IMR-90 (cell line): ENCODE data around the gene CADM2. TPM values are rescaled to one million over a fixed set of nuclear protein-coding genes. Genes with fewer than 3 reads are reported as not detected.

Experiments used
- ATAC-seq: fragments of 200-7000 bp; cut with Tn5 transposase; 2 replicates; pipeline ENCODE4 v1.9.1; 2020; ENCODE audit warnings: low read depth, mild to moderate bottlenecking, moderate library complexity
- BruUV-seq: library from RNA; stranded (reverse); fragments of 400-500 nt; replicated peaks from 2 replicates; lab custom pipeline; 2021; lab: Mats Ljungman, UMichigan
- CTCF ChIA-PET: fragments of 300-600 bp; formaldehyde crosslinking; extraction: SDS; loops from one replicate; lab custom pipeline; 2021; ENCODE audit warnings: antibody characterized with exemption; lab: Yijun Ruan, JAX
- POLR2A ChIA-PET: fragments of 300-600 bp; sonication (Branson Sonifier 250); formaldehyde crosslinking; loops from one replicate; lab custom pipeline; 2022; ENCODE audit warnings: antibody characterized with exemption; ENCODE audit not compliant: unreplicated experiment; lab: Charles Lee
- DNase-seq: peaks from one replicate; pipeline ENCODE4 v3.0.0; 2013
- H2AFZ ChIP-seq: replicated peaks from 2 replicates; pipeline ENCODE3; 2013; ENCODE audit warnings: low read length, mild to moderate bottlenecking; ENCODE audit not compliant: poor library complexity
- H2AK5ac ChIP-seq: 2 replicates; pipeline ENCODE4 v1.6.1; 2013; ENCODE audit warnings: low read depth, low read length, inconsistent platforms
- H2AK9ac ChIP-seq: replicated peaks from 2 replicates; pipeline ENCODE3; 2013; ENCODE audit warnings: mild to moderate bottlenecking, low read depth, low read length, moderate library complexity; ENCODE audit not compliant: poor library complexity
- H2BK120ac ChIP-seq: 2 replicates; pipeline ENCODE4 v1.6.1; 2013; ENCODE audit warnings: low read depth, low read length, inconsistent platforms
- H2BK15ac ChIP-seq: 3 replicates; pipeline ENCODE4 v1.6.1; 2013; ENCODE audit warnings: low read depth, low read length, inconsistent platforms
- H2BK20ac ChIP-seq: 2 replicates; pipeline ENCODE4 v1.6.1; 2013; ENCODE audit warnings: low read depth, mild to moderate bottlenecking, inconsistent platforms, low read length, moderate library complexity
- H2BK5ac ChIP-seq: 2 replicates; pipeline ENCODE4 v1.6.1; 2013; ENCODE audit warnings: mild to moderate bottlenecking, low read depth, low read length, inconsistent platforms; ENCODE audit not compliant: poor library complexity, severe bottlenecking
- H3K14ac ChIP-seq: replicated peaks from 2 replicates; pipeline ENCODE4 v1.6.1; 2013; ENCODE audit warnings: low read depth, low read length, inconsistent platforms
- H3K18ac ChIP-seq: 2 replicates; pipeline ENCODE4 v1.6.1; 2013; ENCODE audit warnings: low read depth, low read length, control low read depth
- H3K23ac ChIP-seq: 2 replicates; pipeline ENCODE4 v1.6.1; 2013; ENCODE audit warnings: low read depth, low read length, inconsistent platforms
- H3K27ac ChIP-seq: 2 replicates; pipeline ENCODE4 v1.5.1; 2013; ENCODE audit warnings: mild to moderate bottlenecking, control low read depth, low read length; ENCODE audit not compliant: insufficient read depth
- H3K27me3 ChIP-seq: 2 replicates; pipeline ENCODE4 v1.6.1; 2013; ENCODE audit warnings: low read length; ENCODE audit not compliant: control insufficient read depth, insufficient read depth
- H3K36me3 ChIP-seq: 2 replicates; pipeline ENCODE4 v1.6.1; 2013; ENCODE audit warnings: low read length, mixed read lengths; ENCODE audit not compliant: control insufficient read depth, insufficient read depth
- H3K4ac ChIP-seq: 2 replicates; pipeline ENCODE4 v1.6.1; 2013; ENCODE audit warnings: low read depth, low read length, inconsistent platforms
- H3K4me1 ChIP-seq: 2 replicates; pipeline ENCODE4 v1.6.1; 2013; ENCODE audit warnings: low read length, mixed read lengths; ENCODE audit not compliant: control insufficient read depth, insufficient read depth
- H3K4me2 ChIP-seq: 2 replicates; pipeline ENCODE4 v1.6.1; 2013; ENCODE audit warnings: low read depth, mild to moderate bottlenecking, control low read depth, low read length, moderate library complexity
- H3K4me3 ChIP-seq: 2 replicates; pipeline ENCODE4 v1.5.1; 2013; ENCODE audit warnings: low read depth, mild to moderate bottlenecking, control low read depth, low read length, moderate library complexity; ENCODE audit not compliant: insufficient read depth
- H3K56ac ChIP-seq: 2 replicates; pipeline ENCODE4 v1.6.1; 2013; ENCODE audit warnings: low read length, inconsistent platforms; ENCODE audit not compliant: insufficient read depth; ENCODE audit errors: extremely low read depth
- H3K79me1 ChIP-seq, 2 experiments: 2 replicates each; pipeline ENCODE4 v1.6.1; 2013; ENCODE audit warnings: low read length in 2 of 2, inconsistent platforms in 1 of 2, low read depth in 1 of 2
- H3K9ac ChIP-seq: 2 replicates; pipeline ENCODE4 v1.6.1; 2013; ENCODE audit warnings: low read depth, low read length, control low read depth
- H3K9me1 ChIP-seq: 2 replicates; pipeline ENCODE4 v1.6.1; 2013; ENCODE audit warnings: low read length, inconsistent platforms; ENCODE audit not compliant: insufficient read depth
- H3K9me3 ChIP-seq: 2 replicates; pipeline ENCODE4 v1.6.1; 2013; ENCODE audit warnings: low read length; ENCODE audit not compliant: control insufficient read depth, insufficient read depth
- H4K20me1 ChIP-seq: 2 replicates; pipeline ENCODE4 v1.6.1; 2013; ENCODE audit warnings: low read length, inconsistent platforms; ENCODE audit not compliant: insufficient read depth
- H4K5ac ChIP-seq: 2 replicates; pipeline ENCODE4 v1.6.1; 2013; ENCODE audit warnings: mild to moderate bottlenecking, low read depth, low read length, control low read depth
- H4K8ac ChIP-seq, 2 experiments: 2 replicates each; pipeline ENCODE4 v1.6.1; 2013; ENCODE audit warnings: low read depth in 2 of 2, low read length in 2 of 2, control low read depth in 1 of 2, inconsistent platforms in 1 of 2
- H4K91ac ChIP-seq: 2 replicates; pipeline ENCODE4 v1.6.1; 2013; ENCODE audit warnings: low read depth, low read length, inconsistent platforms; ENCODE audit not compliant: insufficient read depth
- BHLHE40 ChIP-seq: fragments of 150-350 bp; IDR thresholded peaks from 2 replicates; pipeline ENCODE4 v1.6.1; 2016; ENCODE audit warnings: mild to moderate bottlenecking, low read depth, low read length
- CEBPB ChIP-seq: IDR thresholded peaks from 2 replicates; pipeline ENCODE4 v1.6.1; 2012; ENCODE audit warnings: low read depth, low read length, improper control_type of control experiment
- CHD1 ChIP-seq: IDR thresholded peaks from 2 replicates; pipeline ENCODE4 v1.6.1; 2012; ENCODE audit warnings: low read depth, low read length, improper control_type of control experiment
- CTCF ChIP-seq: conservative IDR thresholded peaks from 2 replicates; pipeline ENCODE4 v1.5.1; 2012; ENCODE audit warnings: mild to moderate bottlenecking, low read depth, low read length, improper control_type of control experiment
- ELK1 ChIP-seq: fragments of 150-350 bp; IDR thresholded peaks from 2 replicates; pipeline ENCODE4 v1.6.1; 2016; ENCODE audit warnings: low read depth, mild to moderate bottlenecking, low read length, moderate library complexity, borderline replicate concordance
- FOS ChIP-seq: fragments of 150-350 bp; IDR thresholded peaks from 2 replicates; pipeline ENCODE4 v1.6.1; 2016; ENCODE audit warnings: low read depth, low read length
- MAFK ChIP-seq: IDR thresholded peaks from 2 replicates; pipeline ENCODE4 v1.6.1; 2012; ENCODE audit warnings: low read depth, low read length, improper control_type of control experiment
- MAZ ChIP-seq: IDR thresholded peaks from 2 replicates; pipeline ENCODE4 v1.6.1; 2012; ENCODE audit warnings: low read depth, mild to moderate bottlenecking, low read length, improper control_type of control experiment, moderate library complexity, borderline replicate concordance
- MXI1 ChIP-seq: IDR thresholded peaks from 2 replicates; pipeline ENCODE4 v1.6.1; 2012; ENCODE audit warnings: low read depth, mild to moderate bottlenecking, low read length, moderate library complexity, borderline replicate concordance
- NFE2L2 ChIP-seq: fragments of 150-350 bp; IDR thresholded peaks from 2 replicates; pipeline ENCODE4 v1.6.1; 2016; ENCODE audit warnings: low read depth, mild to moderate bottlenecking, low read length
- POLR2A ChIP-seq: IDR thresholded peaks from 2 replicates; pipeline ENCODE4 v1.6.1; 2012; ENCODE audit warnings: mild to moderate bottlenecking, low read depth, low read length
- RAD21 ChIP-seq: IDR thresholded peaks from 2 replicates; pipeline ENCODE4 v1.6.1; 2012; ENCODE audit warnings: low read length, improper control_type of control experiment
- RCOR1 ChIP-seq: IDR thresholded peaks from 2 replicates; pipeline ENCODE4 v1.6.1; 2012; ENCODE audit warnings: mild to moderate bottlenecking, low read length, improper control_type of control experiment; ENCODE audit not compliant: insufficient replicate concordance
- RFX5 ChIP-seq: IDR thresholded peaks from 2 replicates; pipeline ENCODE4 v1.8.0; 2012; ENCODE audit warnings: low read depth, mild to moderate bottlenecking, low read length, moderate library complexity
- SMC3 ChIP-seq: fragments of 150-350 bp; IDR thresholded peaks from 2 replicates; pipeline ENCODE4 v1.6.1; 2016; ENCODE audit warnings: low read depth, mild to moderate bottlenecking, antibody characterized with exemption, low read length, moderate library complexity
- USF2 ChIP-seq: fragments of 150-350 bp; IDR thresholded peaks from 2 replicates; pipeline ENCODE4 v1.6.1; 2017; ENCODE audit warnings: mild to moderate bottlenecking, antibody characterized with exemption, low read length, low read depth
- WGBS, 2 experiments: methylation state at CpG; one replicate each; pipeline versions ENCODE4 v1.1.5 to v1.1.7; 2013; ENCODE audit warnings: missing lambda C conversion rate in 2 of 2; ENCODE audit not compliant: insufficient read length in 1 of 2; ENCODE audit errors: extremely low coverage in 2 of 2; 5-methylcytosine and 5-hydroxymethylcytosine counted together
- dilution Hi-C: fragments of 300-500 bp; cut with HindIII; formaldehyde crosslinking; loops from one replicate; pipeline ENCODE4 v1.14.3; 2018; ENCODE audit warnings: low sequenced_read_pairs; ENCODE audit not compliant: unreplicated experiment
- in situ Hi-C: fragments of 300-500 bp; cut with MboI; formaldehyde crosslinking; loops from 3 replicates; pipeline ENCODE4 v1.14.3; 2019; ENCODE audit warnings: low sequenced_read_pairs, inconsistent platforms, mixed read lengths
- intact Hi-C: fragments of 100-400 bp; cut with micrococcal nuclease; formaldehyde crosslinking; loops from 2 replicates; pipeline ENCODE4 v1.10.0; 2022
- polyA plus RNA-seq, 3 experiments: library from polyadenylated mRNA; depleted of rRNA; stranded (reverse); fragments of >200 nt; gene quantifications; 2 replicates each; pipeline ENCODE4 v1.2.3, GENCODE V29; 2012; ENCODE audit warnings: low replicate concordance in 1 of 3
- total RNA-seq: library from RNA; depleted of rRNA; stranded (reverse); fragments of >200 nt; gene quantifications from 2 replicates; pipeline ENCODE4 v1.2.3, GENCODE V29; 2012

Gene CADM2
- total and polyA plus RNA-seq, 2 of the 4 experiments (the other 2 are of a cell fraction): not detected

- Histone ChIP-seq H3K23ac (no peak overlapping the region), H3K27me3 (no peaks in the 10 kb centered on the region), H3K27ac (no peak overlapping the region), H2AFZ (no peak overlapping the region), H3K9me3 (peaks cover 2% of the 10 kb centered on the region; the same call in 1 of the 2 replicates), H3K4me1 (no peaks in the 10 kb centered on the region), H4K91ac (no peak overlapping the region), H2AK5ac (no peak overlapping the region), H2BK5ac (no peak overlapping the region), H4K8ac (no peak overlapping the region), H3K4me3 (no peak overlapping the region), H3K9me1 (no peaks in the 10 kb centered on the region), H3K56ac (no peak overlapping the region), H4K5ac (no peak overlapping the region), H3K4me2 (no peak overlapping the region), H3K18ac (no peak overlapping the region), H4K20me1 (no peaks in the 10 kb centered on the region), H3K9ac (no peak overlapping the region), H3K79me1 (no peaks in the 10 kb centered on the region), H2BK15ac (no peak overlapping the region), H3K4ac (no peak overlapping the region), H3K14ac (no peak overlapping the region), H3K36me3 (no peaks in the 10 kb centered on the region), H2AK9ac (no peak overlapping the region), H2BK20ac (no peak overlapping the region), H2BK120ac (no peak overlapping the region)
- BruUV-seq: no TSS peak
- DNase-seq (no peak), ATAC-seq (no peak)
- TF ChIP-seq MAFK: no peak
- TF ChIP-seq USF2: no peak
- no peak for TF ChIP-seq SMC3
- TF ChIP-seq RAD21: no peak
- no peak for TF ChIP-seq MXI1
- TF ChIP-seq CEBPB: no peak
- TF ChIP-seq RFX5: no peak
- no peak for TF ChIP-seq CHD1
- TF ChIP-seq POLR2A: no peak
- TF ChIP-seq FOS: no peak
- no peak for TF ChIP-seq ELK1
- TF ChIP-seq NFE2L2: no peak
- no peak for TF ChIP-seq BHLHE40
- no peak for TF ChIP-seq MAZ
- no peak for TF ChIP-seq CTCF
- TF ChIP-seq RCOR1: no peak
- intact Hi-C loops: no loop called here
- POLR2A ChIA-PET: no interaction called here
- in situ Hi-C loops: no loop called here
- dilution Hi-C loops: no loop called here
- CTCF ChIA-PET: no interaction called here
- 91% methylated on average over 5 of the region's 10 CpGs; no CpG with 5 or more reads in 1 of the 2 experiments for WGBS, 2 experiments
Measured at GRCh38 chr3:85721409-85722145, 762.8 kb downstream of the CADM2 start.
